HFFc6 (cell line): Measurements from ENCODE around the gene GNG14. TPM values are rescaled to one million over a fixed set of nuclear protein-coding genes. Genes with fewer than 3 reads are reported as not detected.
A peak's percentile ranks its signal among the peaks of the same experiment; 100 is the strongest.
"Not testable (repeated sequence)": the region's sequence is repeated elsewhere in the genome, so short reads cannot be mapped to it uniquely, and the experiment has no call there.

ENCODE experiments used
- DNase-seq: peaks from one replicate; pipeline ENCODE4 v3.0.0-alpha.2; 2018
- H3K27ac Mint-ChIP-seq: 2 replicates; pipeline ENCODE4 v1.8.0; 2020; ENCODE audit warnings: mild to moderate bottlenecking, mixed read lengths
- H3K27me3 Mint-ChIP-seq: 2 replicates; pipeline ENCODE4 v1.8.0; 2021; ENCODE audit warnings: mild to moderate bottlenecking, moderate library complexity, mixed read lengths; ENCODE audit not compliant: insufficient read depth
- H3K36me3 Mint-ChIP-seq: 2 replicates; pipeline ENCODE4 v1.8.0; 2021; ENCODE audit warnings: low read depth, mixed read lengths
- H3K4me1 Mint-ChIP-seq: 2 replicates; pipeline ENCODE4 v1.8.0; 2020; ENCODE audit warnings: low read depth, mixed read lengths
- H3K4me3 Mint-ChIP-seq: 2 replicates; pipeline ENCODE4 v1.8.0; 2020; ENCODE audit warnings: mild to moderate bottlenecking, moderate library complexity, mixed read lengths
- H3K9me3 Mint-ChIP-seq: 2 replicates; pipeline ENCODE4 v1.8.0; 2020; ENCODE audit warnings: mild to moderate bottlenecking, mixed read lengths
- CTCF ChIP-seq: fragments of 200-600 bp; sonication (generic); IDR thresholded peaks from 2 replicates; pipeline ENCODE4 v1.5.0; 2021; ENCODE audit warnings: antibody characterized with exemption, mild to moderate bottlenecking
- total RNA-seq, 6 experiments: library from RNA; stranded (reverse); fragmentation: NEBNext Ultra II Directional; extraction: Animal tissue kit (Norgen Biotek cat#: 25700); gene quantifications; 2 replicates in 1 of 6; 3 replicates in 5 of 6; pipeline ENCODE4 v1.2.3, GENCODE V29; 2021

Gene GNG14
- total RNA-seq, 6 experiments from 2014 or later, result not detected

GRCh38 chr19:12706332-12706718 is 18.5 kb downstream of the GNG14 start:
- H3K4me3 Mint-ChIP-seq, result no peak overlapping the region
- no peak for DNase-seq
- peaks cover 21% of the 10 kb centered on the region for H3K36me3 Mint-ChIP-seq
- H3K27ac Mint-ChIP-seq, result no peak overlapping the region
- TF ChIP-seq CTCF, result no peak
- no peaks in the 10 kb centered on the region for H3K9me3 Mint-ChIP-seq
- no peaks in the 10 kb centered on the region for H3K4me1 Mint-ChIP-seq
- H3K27me3 Mint-ChIP-seq, result peaks cover 3% of the 10 kb centered on the region

- H3K9me3 Mint-ChIP-seq, result no peaks in the 10 kb centered on the region
- H3K27ac Mint-ChIP-seq, result no peak overlapping the region
- peaks cover 21% of the 10 kb centered on the region for H3K36me3 Mint-ChIP-seq
- no peak overlapping the region for H3K4me3 Mint-ChIP-seq
- no peaks in the 10 kb centered on the region; the same call in 1 of the 2 replicates for H3K27me3 Mint-ChIP-seq
- DNase-seq, result no peak
- no peak for TF ChIP-seq CTCF
- H3K4me1 Mint-ChIP-seq, result no peaks in the 10 kb centered on the region
Measured at GRCh38 chr19:12708641-12709040, 20.8 kb downstream of the GNG14 start.

- Mint-ChIP-seq H3K9me3 (no peaks in the 10 kb centered on the region), H3K27me3 (no peaks in the 10 kb centered on the region; the same call in 1 of the 2 replicates), H3K36me3 (peaks cover 16% of the 10 kb centered on the region; the same call in 1 of the 2 replicates), H3K4me3 (no peak overlapping the region), H3K27ac (no peak overlapping the region), H3K4me1 (no peaks in the 10 kb centered on the region)
- TF ChIP-seq CTCF, result no peak
- DNase-seq, result no peak
Measured at GRCh38 chr19:12711187-12711586, 23.4 kb downstream of the GNG14 start.

- peak; percentile 67 for TF ChIP-seq CTCF
- peaks cover 16% of the 10 kb centered on the region; the same call in 1 of the 2 replicates for H3K36me3 Mint-ChIP-seq
- DNase-seq, H3K9me3 Mint-ChIP-seq, H3K27me3 Mint-ChIP-seq, H3K4me1 Mint-ChIP-seq, H3K27ac Mint-ChIP-seq, H3K4me3 Mint-ChIP-seq: not testable (repeated sequence)
Measured at GRCh38 chr19:12712077-12712476, 24.3 kb downstream of the GNG14 start.

- H3K9me3 Mint-ChIP-seq, H3K27ac Mint-ChIP-seq, H3K27me3 Mint-ChIP-seq, H3K4me1 Mint-ChIP-seq, DNase-seq, H3K4me3 Mint-ChIP-seq: not testable (repeated sequence)
- H3K36me3 Mint-ChIP-seq, result peaks cover 17% of the 10 kb centered on the region; the same call in 1 of the 2 replicates
Measured at GRCh38 chr19:12713304-12713703, 25.5 kb downstream of the GNG14 start.

GRCh38 chr19:12715102-12715501 is 27.3 kb downstream of the GNG14 start:
- Mint-ChIP-seq H3K4me1 (peaks cover 16% of the 10 kb centered on the region), H3K4me3 (no peak overlapping the region), H3K27me3 (peaks cover 3% of the 10 kb centered on the region; the same call in 1 of the 2 replicates), H3K27ac (no peak overlapping the region), H3K36me3 (peaks cover 24% of the 10 kb centered on the region), H3K9me3 (no peaks in the 10 kb centered on the region)
- no peak for DNase-seq
- TF ChIP-seq CTCF, result no peak
